ENCODE results near the gene SNCA. TPM values are rescaled to one million over a fixed set of nuclear protein-coding genes. Genes with fewer than 3 reads are reported as not detected.

SNCA gene
- total RNA-seq = 51.6 and 59.9 TPM in 2 replicates

DNA sequence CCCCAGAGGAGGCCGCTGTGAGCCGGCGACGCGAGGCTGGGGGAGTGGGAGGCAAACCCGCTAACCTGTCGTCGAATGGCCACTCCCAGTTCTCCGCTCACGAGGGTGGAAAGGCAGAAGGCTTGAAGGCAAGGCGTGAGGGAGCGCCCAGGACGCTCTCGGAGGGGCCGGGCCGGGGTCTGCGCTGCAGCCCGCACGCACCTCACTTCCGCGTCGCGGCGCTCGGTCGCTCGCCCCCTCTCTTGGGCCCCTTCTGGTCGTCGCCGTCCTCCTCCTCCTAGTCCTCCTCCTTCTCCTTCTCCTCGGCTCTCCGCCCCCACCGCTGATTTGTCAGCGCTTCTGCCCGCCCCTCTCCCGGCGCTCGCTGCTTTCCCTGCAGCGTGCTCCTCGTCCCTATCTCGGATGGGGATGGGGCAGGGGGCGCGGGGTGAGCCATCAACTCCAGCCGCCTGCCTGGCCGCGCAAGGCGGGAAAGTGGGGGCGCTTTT lies at the start of gene SNCA:
Gene SNCA, minus strand, starts transcription at position 265 of the 488 bp plus-strand sequence. CDS start 1,494 bp downstream, outside the sequence.

Other genes starting within 250 kb of the SNCA start
- gene MMRN1, start 57.7 kb upstream of the SNCA start, total RNA-seq = not detected in 2 replicates

Data from hair follicular keratinocyte (primary cell).